Measurements from ENCODE around the gene FMO5. TPM values are rescaled to one million over a fixed set of nuclear protein-coding genes. Genes with fewer than 3 reads are reported as not detected.
"Not testable (repeated sequence)": the region's sequence is repeated elsewhere in the genome, so short reads cannot be mapped to it uniquely, and the experiment has no call there.

FMO5 gene
- total and polyA plus RNA-seq, 2 donors (not counting 1 experiment from before 2014, with no cell fraction given), result 4.4 to 7.8 TPM

DNA sequence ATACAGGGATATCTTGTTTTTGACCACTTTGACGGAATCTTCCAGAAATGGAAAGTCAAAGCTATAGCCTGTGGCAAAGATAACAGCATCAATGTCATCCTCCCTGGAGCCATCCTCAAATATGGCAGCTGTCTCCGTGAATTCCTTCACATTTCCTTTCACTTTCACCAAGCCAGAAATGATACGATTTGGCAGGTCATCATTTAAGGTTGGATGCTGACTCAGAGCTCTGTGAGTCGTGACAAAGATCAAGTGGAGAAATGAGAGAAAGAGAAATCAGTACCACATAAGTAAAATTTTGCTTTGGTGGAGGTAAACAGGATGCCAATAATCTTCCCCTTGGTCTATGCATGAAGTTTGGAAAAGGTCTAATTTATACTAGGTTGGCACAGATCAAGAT is 23.9 kb downstream of the FMO5 start:
- POLR2A ChIA-PET, result no interaction called here

GRCh38 chr1:147197324-147197723 is 27.8 kb downstream of the FMO5 start:
- POLR2A ChIA-PET, result not testable (repeated sequence)

More for the DNA sequence above, 23.9 kb downstream of the FMO5 start:
- H3K4me1 Mint-ChIP-seq, result peaks cover 32% of the 10 kb centered on the region
- WGBS (ENCODE audit: insufficient coverage), result 100% methylated on average over 1 of the region's 4 CpGs
- Histone ChIP-seq H3K36me3 (replicated peaks in 1 of 2; ENCODE audit: control extremely low read depth in 1 of 2, control insufficient read depth in 1 of 2, extremely low read depth in 1 of 2, insufficient read depth in 2 of 2, low read length in 1 of 2) (peaks cover 0 to 2% of the 10 kb centered on the region in 2 experiments), H2AFZ (ENCODE audit: insufficient read depth, low read depth, low read length, poor library complexity, severe bottlenecking) (no peak overlapping the region), H3K4me2 (replicated peaks; ENCODE audit: low read depth, low read length, poor library complexity, severe bottlenecking) (no peak overlapping the region), H3K4me1 (ENCODE audit: control insufficient read depth in 2 of 2, insufficient read depth in 2 of 2, low read length in 2 of 2) (peaks cover 13 to 22% of the 10 kb centered on the region in 2 donors), H4K20me1 (ENCODE audit: control insufficient read depth, insufficient read depth, low read length, poor library complexity, severe bottlenecking) (no peaks in the 10 kb centered on the region), H3K79me2 (ENCODE audit: control insufficient read depth, insufficient read depth, low read length) (peaks cover 4% of the 10 kb centered on the region), H3K9me3 (ENCODE audit: control extremely low read depth in 1 of 3, control insufficient read depth in 2 of 3, insufficient read depth in 1 of 3, low read length in 2 of 3) (no peaks in the 10 kb centered on the region), H3K27ac (ENCODE audit: low read length in 2 of 2) (no peak overlapping the region), H3K27me3 (replicated peaks in 1 of 4; ENCODE audit: control extremely low read depth in 1 of 4, control insufficient read depth in 3 of 4, insufficient read depth in 4 of 4, low read length in 3 of 4) (no peaks in the 10 kb centered on the region), H3K9ac (ENCODE audit: low read length) (no peak overlapping the region), H3K4me3 (ENCODE audit: control extremely low read depth in 1 of 5, extremely low read depth in 1 of 5, insufficient read depth in 1 of 5, low read depth in 2 of 5, low read length in 4 of 5) (no peak overlapping the region)
- no peaks in the 10 kb centered on the region for H3K27me3 Mint-ChIP-seq
- TF ChIP-seq EZH2 (IDR thresholded peaks at IDR 0.05; ENCODE audit: borderline replicate concordance, insufficient read depth, low read depth, low read length, poor library complexity, severe bottlenecking) (no peak), CTCF (IDR thresholded peaks at IDR 0.05) (no peak)
- no peak overlapping the region for H3K4me3 Mint-ChIP-seq
- intact Hi-C loops (cut with micrococcal nuclease), result no loop called here
- no peak for DNase-seq
- ATAC-seq (ENCODE audit: low read depth), result no peak
- no peak overlapping the region for H3K27ac Mint-ChIP-seq
- no peaks in the 10 kb centered on the region for H3K9me3 Mint-ChIP-seq (ENCODE audit: insufficient read depth)
- CTCF ChIA-PET, result interaction anchor here (1.4 kb wide), 1 partner anchor 24 kb away, joined by 3 read pairs; no protein-coding TSS in a partner anchor

More at GRCh38 chr1:147197324-147197723, 27.8 kb downstream of the FMO5 start:
- H3K4me1 Mint-ChIP-seq; H4K20me1 ChIP-seq (ENCODE audit: control insufficient read depth, insufficient read depth, low read length, poor library complexity, severe bottlenecking); H3K36me3 ChIP-seq (replicated peaks in 1 of 2; ENCODE audit: control extremely low read depth in 1 of 2, control insufficient read depth in 1 of 2, extremely low read depth in 1 of 2, insufficient read depth in 2 of 2, low read length in 1 of 2); H3K9me3 Mint-ChIP-seq (ENCODE audit: insufficient read depth); H3K27ac Mint-ChIP-seq; H3K27me3 ChIP-seq (replicated peaks in 1 of 4; ENCODE audit: control extremely low read depth in 1 of 4, control insufficient read depth in 3 of 4, insufficient read depth in 4 of 4, low read length in 3 of 4); H3K79me2 ChIP-seq (ENCODE audit: control insufficient read depth, insufficient read depth, low read length); H3K9me3 ChIP-seq (ENCODE audit: control extremely low read depth in 1 of 3, control insufficient read depth in 2 of 3, insufficient read depth in 1 of 3, low read length in 2 of 3); intact Hi-C loops (cut with micrococcal nuclease); H3K4me3 ChIP-seq (ENCODE audit: control extremely low read depth in 1 of 5, extremely low read depth in 1 of 5, insufficient read depth in 1 of 5, low read depth in 2 of 5, low read length in 4 of 5); ATAC-seq (ENCODE audit: low read depth); H3K4me2 ChIP-seq (replicated peaks; ENCODE audit: low read depth, low read length, poor library complexity, severe bottlenecking); H3K9ac ChIP-seq (ENCODE audit: low read length); H3K27ac ChIP-seq (ENCODE audit: low read length in 2 of 2); H2AFZ ChIP-seq (ENCODE audit: insufficient read depth, low read depth, low read length, poor library complexity, severe bottlenecking); H3K4me3 Mint-ChIP-seq; H3K27me3 Mint-ChIP-seq; H3K4me1 ChIP-seq (ENCODE audit: control insufficient read depth in 2 of 2, insufficient read depth in 2 of 2, low read length in 2 of 2); DNase-seq: not testable (repeated sequence)
- 100% methylated on average over 2 of the region's 3 CpGs for WGBS (ENCODE audit: insufficient coverage)
- CTCF ChIA-PET, result interaction anchor here (1.0 to 1.4 kb wide), 2 partner anchors 9 to 24 kb away, joined by 3 read pairs; no protein-coding TSS in a partner anchor

Data from B cell (primary cell).